HCT116 (cell line): ENCODE data around the gene LMTK3. TPM values are rescaled to one million over a fixed set of nuclear protein-coding genes. Genes with fewer than 3 reads are reported as not detected.

ENCODE experiments used
- ATAC-seq: fragments of 200-7000 bp; cut with Tn5 transposase; 2 replicates; pipeline ENCODE4 v1.9.1; 2020; ENCODE audit warnings: mild to moderate bottlenecking, moderate library complexity
- BruUV-seq: library from RNA; stranded (reverse); fragments of 400-500 nt; replicated peaks from 2 replicates; lab custom pipeline; 2021; lab: Mats Ljungman, UMichigan
- CTCF ChIA-PET: fragments of 300-600 bp; sonication (Branson Sonifier 250); formaldehyde crosslinking; loops from one replicate; lab custom pipeline; 2021; ENCODE audit warnings: antibody characterized with exemption; lab: Charles Lee
- POLR2A ChIA-PET: fragments of 300-600, 350-600 bp; sonication (Branson Sonifier 250); formaldehyde crosslinking; loops from one replicate; lab custom pipeline; 2021; ENCODE audit warnings: antibody characterized with exemption; lab: Charles Lee
- RAD21 ChIA-PET, 2 experiments: fragments of 300-600 bp; sonication (Branson Sonifier 250); formaldehyde crosslinking; loops; one replicate each; lab custom pipeline; 2023; ENCODE audit warnings: low total read pairs in 2 of 2; ENCODE audit not compliant: uncharacterized antibody in 2 of 2, unreplicated experiment in 2 of 2, low non-redundant PET in 1 of 2; lab: Charles Lee
- DNase-seq: peaks from one replicate; pipeline ENCODE4 v3.0.0-alpha.2; 2010; ENCODE audit warnings: low read depth, low spot score
- H2AFZ ChIP-seq: fragments of 200-600 bp; shearing (Covaris generic), sonication (generic); 2 replicates; pipeline ENCODE4 v1.6.1; 2017; ENCODE audit warnings: low read depth, mixed run types, mixed read lengths, antibody characterized with exemption, low read length; ENCODE audit not compliant: poor library complexity, severe bottlenecking
- H3K27ac ChIP-seq: 2 replicates; pipeline ENCODE4 v1.5.1; 2012; ENCODE audit warnings: low read depth, low read length
- H3K27me3 ChIP-seq: fragments of 200-600 bp; sonication (generic); 2 replicates; pipeline ENCODE4 v1.6.1; 2016; ENCODE audit warnings: mixed run types, low read length, mixed read lengths; ENCODE audit not compliant: insufficient read depth
- H3K36me3 ChIP-seq, 2 experiments: fragments of 200-500 bp in 1 of 2; fragments of 200-600 bp in 1 of 2; sonication (Bioruptor generic) in 1 of 2; sonication (generic) in 1 of 2; 2 replicates each; pipeline versions ENCODE4 v1.5.1 to v1.6.1; 2014 to 2016; ENCODE audit warnings: low read length in 2 of 2, inconsistent platforms in 1 of 2, mixed read lengths in 1 of 2, mixed run types in 1 of 2; ENCODE audit not compliant: insufficient read depth in 2 of 2, control insufficient read depth in 1 of 2
- H3K4me1 ChIP-seq, 2 experiments: fragments of 200-600 bp in 1 of 2; sonication (generic) in 1 of 2; 2 replicates each; pipeline versions ENCODE4 v1.5.1 to v1.6.1; 2012 to 2017; ENCODE audit warnings: low read length in 2 of 2, inconsistent platforms in 1 of 2, mild to moderate bottlenecking in 1 of 2, mixed read lengths in 1 of 2, mixed run types in 1 of 2, moderate library complexity in 1 of 2; ENCODE audit not compliant: insufficient read depth in 2 of 2, control insufficient read depth in 1 of 2
- H3K4me2 ChIP-seq: fragments of 200-600 bp; sonication (generic); 2 replicates; pipeline ENCODE4 v1.6.1; 2017; ENCODE audit warnings: mixed run types, low read length, mixed read lengths
- H3K4me3 ChIP-seq, 2 experiments: fragments of 200-600 bp in 1 of 2; sonication (generic) in 1 of 2; replicated peaks in 1 of 2; 2 replicates each; pipeline ENCODE4 v1.5.1; 2011 to 2016; ENCODE audit warnings: low read length in 2 of 2, control low read depth in 1 of 2, low read depth in 1 of 2, mild to moderate bottlenecking in 1 of 2, mixed read lengths in 1 of 2, mixed run types in 1 of 2
- H3K79me2 ChIP-seq: fragments of 200-600 bp; sonication (generic); 2 replicates; pipeline ENCODE4 v1.6.1; 2017; ENCODE audit warnings: mild to moderate bottlenecking, mixed run types, low read length, moderate library complexity, mixed read lengths; ENCODE audit not compliant: insufficient read depth
- H3K9ac ChIP-seq: fragments of 200-600 bp; sonication (generic); 2 replicates; pipeline ENCODE4 v1.6.1; 2016; ENCODE audit warnings: low read length, mixed read lengths
- H3K9me2 ChIP-seq: fragments of 200-600 bp; sonication (generic), shearing (Covaris generic); 2 replicates; pipeline ENCODE4 v1.6.1; 2017; ENCODE audit warnings: mixed run types, mild to moderate bottlenecking, moderate library complexity; ENCODE audit not compliant: insufficient read depth
- H3K9me3 ChIP-seq, 2 experiments: fragments of 200-500 bp in 1 of 2; fragments of 200-600 bp in 1 of 2; sonication (Bioruptor generic) in 1 of 2; sonication (generic) in 1 of 2; 2 replicates each; pipeline ENCODE4 v1.6.1; 2014 to 2017; ENCODE audit warnings: low read length in 2 of 2, mixed read lengths in 2 of 2, inconsistent platforms in 1 of 2, low read depth in 1 of 2, mild to moderate bottlenecking in 1 of 2, mixed run types in 1 of 2, moderate library complexity in 1 of 2; ENCODE audit not compliant: control insufficient read depth in 1 of 2, insufficient read depth in 1 of 2
- H4K20me1 ChIP-seq: fragments of 200-600 bp; sonication (generic), shearing (Covaris generic); 2 replicates; pipeline ENCODE4 v1.6.1; 2017; ENCODE audit warnings: mixed run types, mild to moderate bottlenecking, moderate library complexity; ENCODE audit not compliant: insufficient read depth
- CEBPB ChIP-seq: IDR thresholded peaks from 2 replicates; pipeline ENCODE4 v1.6.1; 2012; ENCODE audit warnings: low read depth
- CTCF ChIP-seq, 3 experiments: fragments of 200-600 bp in 1 of 3; sonication (generic) in 1 of 3; IDR thresholded peaks in 2 of 3; conservative IDR thresholded peaks in 1 of 3; 2 replicates each; pipeline ENCODE4 v1.5.1; 2012 to 2017; ENCODE audit warnings: low read depth in 2 of 3, low read length in 2 of 3, antibody characterized with exemption in 1 of 3, borderline replicate concordance in 1 of 3, control low read depth in 1 of 3, mild to moderate bottlenecking in 1 of 3, mixed read lengths in 1 of 3, mixed run types in 1 of 3, moderate library complexity in 1 of 3; ENCODE audit not compliant: insufficient read depth in 1 of 3
- EGR1 ChIP-seq: IDR thresholded peaks from 2 replicates; pipeline ENCODE4 v1.6.1; 2012; ENCODE audit warnings: low read depth
- EZH2phosphoT487 ChIP-seq: fragments of 200-600 bp; IDR thresholded peaks from 2 replicates; pipeline ENCODE4 v1.6.1; 2018; ENCODE audit warnings: antibody characterized with exemption, borderline replicate concordance
- JUND ChIP-seq: IDR thresholded peaks from 2 replicates; pipeline ENCODE4 v1.6.1; 2012
- MAX ChIP-seq: IDR thresholded peaks from 2 replicates; pipeline ENCODE4 v1.6.1; 2012
- POLR2AphosphoS5 ChIP-seq: IDR thresholded peaks from 2 replicates; pipeline ENCODE4 v1.6.1; 2011; ENCODE audit warnings: mild to moderate bottlenecking, low read depth, low read length, moderate library complexity
- REST ChIP-seq: IDR thresholded peaks from 2 replicates; pipeline ENCODE4 v1.6.1; 2012; ENCODE audit warnings: low read depth
- SIN3A ChIP-seq: IDR thresholded peaks from 2 replicates; pipeline ENCODE4 v1.6.1; 2012; ENCODE audit warnings: low read depth
- SP1 ChIP-seq: IDR thresholded peaks from 2 replicates; pipeline ENCODE4 v1.6.1; 2012; ENCODE audit warnings: low read depth
- SRF ChIP-seq: IDR thresholded peaks from 2 replicates; pipeline ENCODE4 v1.6.1; 2012; ENCODE audit warnings: low read depth
- TCF7L2 ChIP-seq: IDR thresholded peaks from 2 replicates; pipeline ENCODE4 v1.7.0; 2011; ENCODE audit warnings: borderline replicate concordance, inconsistent platforms; ENCODE audit not compliant: insufficient read depth, insufficient read length; ENCODE audit errors: extremely low read depth
- YY1 ChIP-seq: IDR thresholded peaks from 2 replicates; pipeline ENCODE4 v1.6.1; 2011; ENCODE audit warnings: low read length, low read depth, moderate library complexity, mild to moderate bottlenecking; ENCODE audit not compliant: insufficient replicate concordance; ENCODE audit errors: extremely low read depth
- ZBTB33 ChIP-seq: IDR thresholded peaks from 2 replicates; pipeline ENCODE4 v1.6.1; 2011; ENCODE audit warnings: mild to moderate bottlenecking, low read length, moderate library complexity; ENCODE audit not compliant: insufficient replicate concordance; ENCODE audit errors: extremely low read depth
- ZFX ChIP-seq: fragments of 450-650 bp; IDR thresholded peaks from 2 replicates; pipeline ENCODE4 v1.6.1; 2017
- intact Hi-C: fragments of 100-400 bp; cut with micrococcal nuclease; formaldehyde crosslinking; loops from 2 replicates; pipeline ENCODE4 v1.10.0; 2022
- total RNA-seq: library from RNA; stranded (reverse); gene quantifications from one replicate; pipeline ENCODE4 v1.2.1, GENCODE V29; 2021; ENCODE audit not compliant: unreplicated experiment

Gene LMTK3
- total RNA-seq, 1 experiment from 2014 or later, result 19.9 TPM

GRCh38 chr19:48442116-48443035, 69.3 kb downstream of the LMTK3 start:
- H3K9ac ChIP-seq, result no peak overlapping the region
- ChIA-PET POLR2A (no interaction called here), RAD21 (no interaction called here), CTCF (no interaction called here)
- H3K9me3 ChIP-seq, result no peaks in the 10 kb centered on the region
- intact Hi-C loops, result no loop called here
- no peak overlapping the region for H3K27ac ChIP-seq
- no peak for ATAC-seq
- no peak overlapping the region for H3K4me3 ChIP-seq
- TF ChIP-seq MAX, result no peak
- TF ChIP-seq JUND, result no peak
- TF ChIP-seq EGR1, result no peak
- TF ChIP-seq SIN3A, result no peak
- no peak for TF ChIP-seq ZBTB33
- no peak for TF ChIP-seq SP1
- TF ChIP-seq CEBPB, result no peak
- TF ChIP-seq TCF7L2, result no peak
- TF ChIP-seq SRF, result no peak
- no peak for TF ChIP-seq YY1
- TF ChIP-seq EZH2phosphoT487, result no peak
- no peak for TF ChIP-seq ZFX
- TF ChIP-seq CTCF (IDR thresholded peaks at IDR 0.05 in 2 of 3, conservative IDR thresholded peaks at IDR 0.05 in 1 of 3; ENCODE audit: borderline replicate concordance in 1 of 3, insufficient read depth in 1 of 3, low read depth in 2 of 3, low read length in 2 of 3), result no peak
- no peak for TF ChIP-seq POLR2AphosphoS5
- no peak for TF ChIP-seq REST
- no TSS peak for BruUV-seq
- no peak overlapping the region for H2AFZ ChIP-seq
- peaks cover 4 to 8% of the 10 kb centered on the region in 2 experiments; a peak in 3 of 4 replicates for H3K36me3 ChIP-seq
- no peaks in the 10 kb centered on the region for H3K27me3 ChIP-seq
- peaks cover 15% of the 10 kb centered on the region for H3K79me2 ChIP-seq
- H3K4me2 ChIP-seq, result no peak overlapping the region
- H3K9me2 ChIP-seq, result no peaks in the 10 kb centered on the region
- no peaks in the 10 kb centered on the region for H4K20me1 ChIP-seq
- DNase-seq, result no peak
- peaks cover 8 to 20% of the 10 kb centered on the region in 2 experiments for H3K4me1 ChIP-seq
